ENCODE data around the gene FAM153A. TPM values are rescaled to one million over a fixed set of nuclear protein-coding genes. Genes with fewer than 3 reads are reported as not detected.
"Not testable (repeated sequence)": the region's sequence is repeated elsewhere in the genome, so short reads cannot be mapped to it uniquely, and the experiment has no call there.

Gene FAM153A
- total RNA-seq, 1 experiment from 2014 or later: 1.2 TPM

- not testable (repeated sequence) for H3K9me3 Mint-ChIP-seq; H2BK120ac ChIP-seq (ENCODE audit: low read depth, low read length, poor library complexity, severe bottlenecking); H3K27ac ChIP-seq (ENCODE audit: insufficient read length, low read depth, low read length); H4K91ac ChIP-seq (ENCODE audit: insufficient read length, low read depth, low read length); H3K27ac Mint-ChIP-seq; H3K9me3 ChIP-seq (ENCODE audit: control insufficient read depth, low read depth, low read length); H3K27me3 ChIP-seq (ENCODE audit: insufficient read depth, low read length); H3K4me3 Mint-ChIP-seq; H3K23me2 ChIP-seq (ENCODE audit: insufficient read length, low read depth, low read length, poor library complexity, severe bottlenecking); H3K4ac ChIP-seq (ENCODE audit: low read depth, low read length); H3K79me1 ChIP-seq (ENCODE audit: insufficient read depth, low read depth, low read length, poor library complexity, severe bottlenecking); H3K27me3 Mint-ChIP-seq (ENCODE audit: low read depth); H4K8ac ChIP-seq (replicated peaks; ENCODE audit: insufficient read length, low read depth, low read length); H2AFZ ChIP-seq (ENCODE audit: low read length); H3K79me2 ChIP-seq (ENCODE audit: insufficient read depth, low read length); H2BK20ac ChIP-seq (ENCODE audit: low read depth, low read length, poor library complexity, severe bottlenecking); H3K14ac ChIP-seq (ENCODE audit: insufficient read depth, low read length); H4K5ac ChIP-seq (ENCODE audit: insufficient read length, low read depth, low read length); H3K18ac ChIP-seq (ENCODE audit: insufficient read length, low read depth, low read length); H3K4me1 Mint-ChIP-seq; H2AK5ac ChIP-seq (ENCODE audit: insufficient read length, low read length); H2BK5ac ChIP-seq (ENCODE audit: insufficient read length, low read length); H2BK12ac ChIP-seq (ENCODE audit: insufficient read length, low read depth, low read length); H3T11ph ChIP-seq (ENCODE audit: low read length); H3K36me3 Mint-ChIP-seq (ENCODE audit: insufficient read depth in 1 of 3, low read depth in 3 of 3); H3K56ac ChIP-seq (ENCODE audit: insufficient read length, low read depth, low read length); DNase-seq; H3K4me2 ChIP-seq (ENCODE audit: insufficient read depth, insufficient read length, low read length); H3K4me1 ChIP-seq (ENCODE audit: insufficient read depth, low read length); H2BK15ac ChIP-seq (ENCODE audit: low read depth, low read length); H3K9ac ChIP-seq (ENCODE audit: extremely low read depth, insufficient read length, low read length); H3K23ac ChIP-seq (ENCODE audit: insufficient read length, low read depth, low read length); H4K20me1 ChIP-seq (ENCODE audit: control insufficient read depth, insufficient read depth, insufficient read length)
- WGBS (ENCODE audit: extremely low coverage, insufficient read length, low lambda C conversion rate): no CpG with 5 or more reads among the region's 18 CpGs
These were observed 24.6 kb upstream of the FAM153A start for GRCh38 chr5:177807265-177807664.

GRCh38 chr5:177801427-177801826 lies 18.7 kb upstream of the FAM153A start:
- not testable (repeated sequence) for H3K9ac ChIP-seq (ENCODE audit: extremely low read depth, insufficient read length, low read length); H3K27ac Mint-ChIP-seq; H3K4me1 ChIP-seq (ENCODE audit: insufficient read depth, low read length); H3K18ac ChIP-seq (ENCODE audit: insufficient read length, low read depth, low read length); H2BK12ac ChIP-seq (ENCODE audit: insufficient read length, low read depth, low read length); H3K79me1 ChIP-seq (ENCODE audit: insufficient read depth, low read depth, low read length, poor library complexity, severe bottlenecking); H3K4me1 Mint-ChIP-seq; H2BK120ac ChIP-seq (ENCODE audit: low read depth, low read length, poor library complexity, severe bottlenecking); H3K9me3 ChIP-seq (ENCODE audit: control insufficient read depth, low read depth, low read length); H4K20me1 ChIP-seq (ENCODE audit: control insufficient read depth, insufficient read depth, insufficient read length); H3K56ac ChIP-seq (ENCODE audit: insufficient read length, low read depth, low read length); H2BK15ac ChIP-seq (ENCODE audit: low read depth, low read length); H3K27me3 Mint-ChIP-seq (ENCODE audit: low read depth); H3K4me3 Mint-ChIP-seq; H4K8ac ChIP-seq (replicated peaks; ENCODE audit: insufficient read length, low read depth, low read length); H3K27me3 ChIP-seq (ENCODE audit: insufficient read depth, low read length); H3K9me3 Mint-ChIP-seq; H2BK20ac ChIP-seq (ENCODE audit: low read depth, low read length, poor library complexity, severe bottlenecking); H3K79me2 ChIP-seq (ENCODE audit: insufficient read depth, low read length); H3K36me3 Mint-ChIP-seq (ENCODE audit: insufficient read depth in 1 of 3, low read depth in 3 of 3); DNase-seq; H4K5ac ChIP-seq (ENCODE audit: insufficient read length, low read depth, low read length); H4K91ac ChIP-seq (ENCODE audit: insufficient read length, low read depth, low read length); H3T11ph ChIP-seq (ENCODE audit: low read length); H3K4me2 ChIP-seq (ENCODE audit: insufficient read depth, insufficient read length, low read length); H3K14ac ChIP-seq (ENCODE audit: insufficient read depth, low read length); H2AFZ ChIP-seq (ENCODE audit: low read length); H3K23ac ChIP-seq (ENCODE audit: insufficient read length, low read depth, low read length); H2AK5ac ChIP-seq (ENCODE audit: insufficient read length, low read length); H3K4ac ChIP-seq (ENCODE audit: low read depth, low read length); H3K23me2 ChIP-seq (ENCODE audit: insufficient read length, low read depth, low read length, poor library complexity, severe bottlenecking); H2BK5ac ChIP-seq (ENCODE audit: insufficient read length, low read length); H3K27ac ChIP-seq (ENCODE audit: insufficient read length, low read depth, low read length)
- no CpG with 5 or more reads among the region's 5 CpGs for WGBS (ENCODE audit: extremely low coverage, insufficient read length, low lambda C conversion rate)

Data from H9 (cell line).